AG04449 (cell line): ENCODE measurements around the gene UGT3A2.

Source experiments
- CTCF ChIA-PET: fragments of 350-600 bp; formaldehyde crosslinking; extraction: SDS; loops from one replicate; lab custom pipeline; 2021; ENCODE audit warnings: antibody characterized with exemption; lab: Yijun Ruan, JAX
- POLR2A ChIA-PET: fragments of 400-600, 350-600 bp; formaldehyde crosslinking; extraction: SDS; loops from one replicate; lab custom pipeline; 2020; ENCODE audit warnings: antibody characterized with exemption, inconsistent platforms; lab: Yijun Ruan, JAX
- DNase-seq: peaks from one replicate; pipeline ENCODE4 v3.0.0-alpha.2; 2010; ENCODE audit warnings: low read depth, low spot score
- H3K4me3 ChIP-seq: 2 replicates; pipeline ENCODE4 v1.5.1; 2011; ENCODE audit warnings: low read depth, mild to moderate bottlenecking, control low read depth, low read length
- CTCF ChIP-seq: IDR thresholded peaks from one replicate; pipeline ENCODE4 v1.5.1; 2011; ENCODE audit warnings: mild to moderate bottlenecking, moderate library complexity, low read length, control low read depth, inconsistent platforms; ENCODE audit not compliant: insufficient read depth; ENCODE audit errors: missing control alignments

The UGT3A2 gene

GRCh38 chr5:36066540-36067210 is at the start of gene UGT3A2:
UGT3A2 (minus strand) TSS chr5:36066882; CDS start chr5:36066789, 93 bp downstream.
- no peak for DNase-seq
- TF ChIP-seq CTCF, result no peak
- ChIA-PET CTCF (interaction anchor here (1.2 kb wide), 1 partner anchor 13 kb away, joined by 4 read pairs; no protein-coding TSS in a partner anchor), POLR2A (no interaction called here)
- H3K4me3 ChIP-seq, result no peak within 1 kb of the TSS

GRCh38 chr5:36111238-36111637 is 44.6 kb upstream of the UGT3A2 start:
- no peak for TF ChIP-seq CTCF
- CTCF ChIA-PET, result interaction anchor here (1.0 kb wide), 1 partner anchor 32 kb away, joined by 4 read pairs; no protein-coding TSS in a partner anchor
- POLR2A ChIA-PET, result no interaction called here
- no peak for DNase-seq
- H3K4me3 ChIP-seq, result no peak overlapping the region

- no peak for DNase-seq
- ChIA-PET POLR2A (no interaction called here), CTCF (no interaction called here)
- TF ChIP-seq CTCF, result no peak
- H3K4me3 ChIP-seq, result no peak overlapping the region
Measured at GRCh38 chr5:36108758-36109460, 42.2 kb upstream of the UGT3A2 start.

- no peak for TF ChIP-seq CTCF
- H3K4me3 ChIP-seq, result no peak overlapping the region
- DNase-seq, result no peak
- ChIA-PET POLR2A (no interaction called here), CTCF (interaction anchor here (2.3 kb wide), 1 partner anchor 26 kb away, joined by 8 read pairs; no protein-coding TSS in a partner anchor)
Measured at GRCh38 chr5:36105819-36106218, 39.1 kb upstream of the UGT3A2 start.

GRCh38 chr5:36099748-36100147 is 33.1 kb upstream of the UGT3A2 start:
- no peak for TF ChIP-seq CTCF
- DNase-seq, result no peak
- ChIA-PET CTCF (interaction anchor here (3.7 kb wide), 1 partner anchor 20 kb away, joined by 15 read pairs; no protein-coding TSS in a partner anchor), POLR2A (no interaction called here)
- H3K4me3 ChIP-seq, result no peak overlapping the region

- no peak for TF ChIP-seq CTCF
- H3K4me3 ChIP-seq, result no peak overlapping the region
- ChIA-PET CTCF (interaction anchor here (1.0 to 3.7 kb wide), 2 partner anchors 10 to 17 kb away, joined by 3 to 15 read pairs; no protein-coding TSS in a partner anchor), POLR2A (no interaction called here)
- DNase-seq, result no peak
Measured at GRCh38 chr5:36096486-36096885, 29.8 kb upstream of the UGT3A2 start.
